Spleen (tissue), 7 donors: ENCODE results near the gene SNX8.

Source experiments
- CTCF ChIP-seq, 11 experiments: fragments of 200-600 bp in 7 of 11; fragments of 450-650 bp in 4 of 11; sonication (generic) in 4 of 11; IDR thresholded peaks in 8 of 11; conservative IDR thresholded peaks in 3 of 11; 1 replicate in 7 of 11; 2 replicates in 4 of 11; pipeline versions ENCODE4 v1.4.0 to v1.8.0; 2016 to 2021; ENCODE audit warnings: antibody characterized with exemption in 11 of 11, inconsistent platforms in 4 of 11, mild to moderate bottlenecking in 1 of 11
- POLR2A ChIP-seq, 3 donors: fragments of 450-650 bp; IDR thresholded peaks; one replicate each; pipeline ENCODE4 v1.5.1; 2017; ENCODE audit warnings: antibody characterized with exemption in 3 of 3, mild to moderate bottlenecking in 1 of 3
- donor health status: DM: no; HTN: no; CAD: no; lungs with moderate emphysema.
- donor health status: DM: no; HTN: no; CAD: no.
- donor health status: DM: no; HTN: no; CAD: no.

DNA sequence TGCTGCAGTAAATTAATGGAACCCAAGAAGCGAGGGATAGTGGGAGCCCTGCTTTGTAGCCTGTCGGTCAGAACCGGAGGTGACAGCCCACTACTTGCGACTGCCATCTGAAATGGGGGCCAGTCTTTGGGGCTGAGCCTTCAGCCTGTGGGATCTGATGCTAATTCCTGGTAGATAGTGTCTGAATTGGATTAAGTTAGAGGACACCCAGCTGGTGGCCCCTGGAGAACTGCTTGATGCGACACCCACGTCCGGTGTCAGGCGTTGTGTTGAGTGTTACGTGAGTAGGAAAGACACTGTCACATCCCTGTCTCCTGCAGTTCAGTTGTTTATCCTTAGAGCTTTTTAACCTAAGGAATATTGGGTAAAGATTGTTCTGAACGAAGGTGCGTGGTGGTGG is 45.4 kb upstream of the SNX8 start:
- TF ChIP-seq POLR2A (IDR thresholded peaks at IDR 0.05) (no peak), CTCF (IDR thresholded peaks at IDR 0.05 in 8 of 11, conservative IDR thresholded peaks at IDR 0.05 in 3 of 11) (no peak)
